NCI-H128 (cell line): ENCODE results near the gene CACNA1B.
"Not testable (repeated sequence)": the region's sequence is repeated elsewhere in the genome, so short reads cannot be mapped to it uniquely, and the experiment has no call there.

Experiments used
- DNase-seq: peaks from one replicate; lab custom pipeline; 2025; ENCODE audit not compliant: unreplicated experiment; lab: John Stamatoyannopoulos, UW

Gene CACNA1B

DNA sequence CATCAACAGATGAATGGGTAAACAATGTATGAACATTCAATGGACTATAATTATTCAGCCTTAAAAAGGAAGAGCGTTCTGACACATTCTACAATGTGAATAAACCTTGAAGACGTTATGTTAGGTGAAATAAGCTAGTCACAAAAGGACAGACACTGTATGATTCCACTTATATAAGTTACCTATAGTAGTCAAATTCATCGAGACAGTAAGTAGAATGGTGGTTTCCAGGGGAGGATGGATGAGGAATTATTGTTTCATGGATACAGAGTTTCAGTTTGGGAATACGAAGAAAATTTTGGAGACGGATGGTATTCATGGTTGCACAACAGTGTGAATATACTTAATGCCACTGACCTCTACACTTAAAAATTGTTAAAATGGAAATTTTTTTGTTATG, 216.4 kb downstream of the CACNA1B start:
- no peak for DNase-seq

DNA sequence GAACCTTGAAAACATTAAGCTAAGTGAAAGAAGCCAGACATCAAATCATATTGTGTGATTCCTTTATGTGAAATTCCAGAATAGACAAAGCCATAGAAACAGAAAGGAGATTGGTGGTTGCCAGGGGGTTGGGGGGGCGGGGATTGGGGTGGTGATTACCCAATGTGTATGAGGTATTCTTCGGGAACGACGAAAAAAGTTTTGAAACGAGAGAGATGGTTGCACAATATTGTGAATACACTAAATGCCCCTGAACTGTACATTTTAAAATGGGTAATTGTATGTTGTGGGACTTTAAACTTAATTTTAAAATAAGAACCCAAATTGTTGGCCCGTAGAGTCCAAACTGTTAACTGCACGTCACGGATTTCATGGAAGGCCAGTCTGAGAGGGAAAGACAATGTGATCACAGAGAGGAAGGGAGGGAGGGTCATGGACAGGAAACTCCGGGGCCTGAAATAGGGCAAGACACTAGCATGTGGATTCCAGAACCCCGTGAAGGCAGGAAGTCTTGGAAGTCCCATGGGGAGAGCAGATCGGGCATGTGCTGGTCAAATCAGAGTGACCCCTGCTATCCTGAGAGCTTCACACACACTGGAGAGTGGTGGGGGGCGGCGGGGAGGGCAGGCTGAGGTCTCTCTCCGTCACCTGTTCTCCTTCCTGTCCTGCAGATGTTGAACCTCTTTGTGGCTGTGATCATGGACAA, 218.4 kb downstream of the CACNA1B start:
- no peak for DNase-seq

DNA sequence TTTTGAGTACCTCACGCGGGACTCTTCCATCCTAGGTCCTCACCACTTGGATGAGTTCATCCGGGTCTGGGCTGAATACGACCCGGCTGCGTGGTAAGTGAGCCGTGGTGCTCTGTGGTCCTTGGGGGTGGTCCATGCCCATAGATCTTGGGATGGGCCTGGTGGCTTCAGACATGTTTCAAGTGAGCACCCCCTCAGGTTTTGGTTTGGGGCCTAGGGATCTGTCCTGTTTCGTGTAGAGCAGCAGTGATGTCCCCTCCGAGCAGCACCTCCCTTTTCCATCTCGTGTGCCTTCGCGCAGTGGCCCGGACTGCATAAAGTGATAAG, 218.9 kb downstream of the CACNA1B start:
- DNase-seq = no peak

DNA sequence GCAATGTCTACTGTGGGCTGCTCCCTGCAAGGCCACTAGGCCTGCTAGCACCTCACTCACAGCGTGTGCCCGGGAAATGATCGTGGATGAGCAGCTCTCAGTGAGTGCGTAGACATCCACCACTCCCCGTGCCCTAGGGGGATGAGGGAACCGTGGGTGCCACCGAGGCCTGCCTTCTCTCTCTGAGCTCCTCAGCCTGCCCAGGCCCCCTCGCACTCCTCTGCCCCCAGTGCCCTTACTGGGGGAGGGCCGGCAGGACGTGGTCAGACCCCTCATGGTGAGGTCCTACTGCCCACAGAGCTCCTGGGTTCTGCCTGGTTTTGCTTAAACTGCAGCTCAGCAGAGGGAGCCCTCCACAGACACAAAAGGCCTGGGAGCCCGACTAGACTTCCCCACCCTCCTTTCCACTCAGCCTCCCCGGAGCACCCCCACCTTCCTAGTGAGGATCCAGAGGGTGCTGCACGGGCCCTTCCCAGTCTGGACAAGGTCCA, 220.0 kb downstream of the CACNA1B start:
- DNase-seq = no peak

DNA sequence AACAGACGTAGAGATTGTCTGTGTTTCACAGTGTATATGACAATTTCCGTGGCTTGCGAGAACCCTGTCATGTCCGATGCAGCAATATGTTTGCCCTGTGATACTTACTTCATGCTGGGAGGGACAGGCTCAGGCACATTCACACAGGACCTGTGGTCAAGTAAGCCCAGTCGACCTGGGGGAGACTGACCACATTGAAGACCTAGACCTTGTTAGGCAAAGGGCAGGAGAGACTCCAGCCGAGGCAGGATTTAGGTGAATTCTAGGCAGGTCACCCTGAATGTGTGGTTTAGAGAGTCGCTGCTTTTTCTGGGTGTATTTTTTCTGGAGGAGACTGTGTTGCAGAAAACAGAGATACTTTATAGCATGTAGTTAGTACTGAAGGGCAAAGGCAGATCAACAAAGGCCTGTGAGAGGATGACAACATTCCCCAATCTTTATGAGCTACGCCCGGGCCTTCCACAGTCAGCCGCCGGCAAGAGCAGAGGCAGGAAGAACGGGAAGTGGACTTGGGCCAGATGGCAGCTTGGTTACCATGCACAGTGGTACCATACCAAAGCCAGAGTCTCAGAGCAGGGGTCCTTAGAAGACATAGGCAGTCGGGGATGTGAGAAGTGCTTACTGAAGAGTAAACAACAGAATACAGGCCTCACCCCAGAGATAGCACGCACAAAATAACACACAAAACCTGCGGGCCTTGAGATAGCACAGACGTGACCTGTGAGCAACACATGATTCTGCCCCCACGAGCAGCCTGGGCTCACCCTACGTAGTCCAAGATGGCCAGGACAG, 220.7 kb downstream of the CACNA1B start:
- DNase-seq = no peak

DNA sequence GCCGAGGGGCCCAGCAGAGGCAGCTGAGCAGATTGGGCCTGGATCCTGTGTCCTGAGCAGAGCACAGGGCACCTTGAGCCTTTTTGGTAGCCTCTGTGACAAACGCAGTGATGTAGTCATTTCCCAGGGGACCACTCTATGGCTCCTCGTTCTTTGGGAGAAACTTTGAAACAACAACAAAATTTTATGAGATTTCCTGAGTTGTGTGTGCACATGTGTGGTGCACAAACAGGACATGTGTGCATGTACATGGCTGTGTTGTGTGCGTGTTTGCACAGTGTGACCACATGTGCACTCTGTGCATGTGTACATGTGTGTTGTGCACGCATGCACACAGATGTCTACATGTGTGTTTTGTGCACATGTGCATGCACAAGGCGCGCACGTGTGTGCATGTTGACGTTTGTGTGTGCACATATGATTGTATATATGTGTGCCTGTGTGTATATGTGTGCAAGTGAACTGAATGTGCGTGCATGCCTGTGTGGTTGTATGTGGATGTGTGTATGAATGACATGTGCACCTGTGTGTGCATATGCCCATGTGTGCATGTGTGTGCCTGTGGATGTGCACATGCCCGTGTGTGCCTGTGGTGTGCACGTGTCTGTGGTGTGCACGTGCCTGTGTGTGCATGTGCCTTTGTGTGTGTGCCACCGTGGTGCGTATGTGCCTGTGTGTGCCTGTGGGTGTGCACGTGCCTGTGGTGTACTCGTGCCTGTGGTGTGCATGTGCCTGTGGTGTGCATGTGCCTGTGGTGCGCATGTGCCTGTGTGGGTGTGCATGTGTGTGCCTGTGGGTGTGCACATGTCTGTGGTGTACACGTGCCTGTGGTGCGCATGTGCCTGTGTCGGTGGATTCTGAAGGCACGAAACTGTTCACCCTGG, 221.6 kb downstream of the CACNA1B start:
- no peak for DNase-seq

DNA sequence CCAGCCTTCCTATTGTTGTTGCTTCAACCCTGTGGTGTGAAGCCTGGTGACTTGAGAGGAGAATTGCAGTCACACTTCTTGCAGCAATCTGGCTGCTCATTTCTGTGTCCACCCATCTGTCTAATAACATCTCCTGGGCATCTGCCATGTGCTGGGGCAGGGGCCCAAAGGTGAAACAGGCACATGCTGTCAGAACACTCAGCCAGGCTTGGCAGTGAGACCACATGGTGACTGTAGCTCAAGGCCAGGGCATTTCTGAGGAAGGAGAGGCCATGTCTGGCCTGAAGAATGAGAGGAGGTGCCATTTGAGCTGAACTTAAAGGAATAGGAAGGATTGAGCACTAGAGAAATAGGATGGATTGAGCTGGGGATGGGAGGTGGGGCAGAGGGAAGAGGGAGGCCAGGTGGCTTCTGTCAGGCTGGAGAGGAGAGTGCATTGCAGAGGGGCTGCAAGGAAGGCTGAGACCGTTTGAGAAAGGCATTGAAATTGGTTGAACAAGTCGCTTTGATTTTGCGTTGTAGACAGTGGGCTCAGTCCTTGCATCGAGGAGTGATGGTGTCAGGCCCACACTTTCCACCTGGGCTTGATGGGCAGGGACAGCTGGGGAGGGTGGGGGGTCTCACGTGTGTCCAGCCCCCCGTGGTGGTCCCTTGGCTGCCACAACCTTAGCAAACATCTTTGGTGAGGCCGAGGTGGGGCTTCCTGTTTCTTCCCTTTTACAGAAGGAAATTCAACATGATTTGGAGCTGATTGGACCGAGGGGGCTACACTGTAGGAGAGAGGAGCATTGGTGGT, 222.4 kb downstream of the CACNA1B start:
- DNase-seq = no peak

DNA sequence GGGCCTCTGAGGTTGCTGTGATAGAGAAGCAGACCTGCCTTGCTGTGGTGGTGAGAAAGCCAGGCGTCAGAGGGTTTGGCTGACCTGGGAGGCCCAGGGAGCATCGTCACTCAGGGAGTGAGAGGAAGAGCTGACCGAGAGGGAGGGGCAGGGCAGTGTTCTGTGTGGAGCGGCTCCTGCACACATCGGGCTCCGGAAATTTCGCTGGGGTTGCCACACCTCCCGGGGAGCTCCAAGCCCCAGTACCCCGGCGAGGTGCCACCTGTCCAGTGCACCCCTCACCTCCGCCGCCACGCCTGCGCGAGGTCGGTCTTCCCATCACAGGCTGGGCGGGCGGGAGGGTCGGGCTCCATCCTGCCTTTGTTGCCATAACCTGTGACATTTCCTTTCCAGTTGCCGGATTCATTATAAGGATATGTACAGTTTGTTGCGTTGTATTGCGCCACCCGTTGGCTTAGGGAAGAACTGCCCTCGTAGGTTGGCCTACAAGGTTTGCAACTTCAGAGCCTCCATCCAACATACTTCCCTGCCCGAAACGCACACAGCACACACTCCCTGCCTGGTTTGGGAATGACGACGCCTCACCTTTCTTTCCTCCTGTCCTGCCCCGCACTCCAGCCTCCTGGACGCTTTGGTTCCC, 223.2 kb downstream of the CACNA1B start:
- DNase-seq = no peak

DNA sequence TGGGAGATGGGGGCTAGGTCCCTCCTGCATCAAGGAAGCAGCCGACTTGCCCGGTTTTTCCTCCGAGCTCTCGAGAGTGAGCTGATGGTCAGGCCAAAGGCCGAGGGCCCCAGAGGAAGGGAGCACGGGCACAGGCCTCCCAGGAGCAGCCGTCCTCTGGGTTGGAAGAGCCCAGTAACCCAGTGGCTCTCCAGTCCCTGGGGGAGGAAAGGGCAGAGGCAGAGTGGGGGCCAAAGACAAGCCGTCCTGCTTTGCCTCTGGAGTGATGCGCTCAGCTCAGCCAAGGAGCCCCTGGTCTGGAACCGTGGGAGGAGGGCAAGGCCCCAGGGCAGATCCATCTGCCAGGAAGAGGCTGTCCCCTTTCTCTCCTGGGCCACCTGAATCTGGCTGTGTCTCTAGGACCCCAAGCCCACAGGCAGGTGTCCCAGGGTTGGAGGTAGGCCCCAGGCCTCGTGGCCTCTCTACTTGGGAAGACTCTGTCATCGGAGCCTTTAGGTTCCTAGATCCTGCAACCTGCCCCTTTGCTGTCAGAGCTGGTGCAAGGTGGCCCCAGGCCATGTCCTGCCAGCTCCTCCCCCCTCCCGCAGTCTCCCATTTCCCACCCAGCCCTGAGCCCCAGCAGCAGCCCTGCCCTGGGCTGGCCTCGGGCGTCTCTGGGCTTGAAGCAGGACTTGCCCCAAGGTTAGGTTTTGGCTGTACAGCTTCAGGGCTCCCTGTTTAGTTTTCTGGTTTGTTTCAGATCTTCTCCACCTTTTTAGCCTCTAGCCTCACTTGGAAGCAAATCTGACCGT, 224.1 kb downstream of the CACNA1B start:
- no peak for DNase-seq

DNA sequence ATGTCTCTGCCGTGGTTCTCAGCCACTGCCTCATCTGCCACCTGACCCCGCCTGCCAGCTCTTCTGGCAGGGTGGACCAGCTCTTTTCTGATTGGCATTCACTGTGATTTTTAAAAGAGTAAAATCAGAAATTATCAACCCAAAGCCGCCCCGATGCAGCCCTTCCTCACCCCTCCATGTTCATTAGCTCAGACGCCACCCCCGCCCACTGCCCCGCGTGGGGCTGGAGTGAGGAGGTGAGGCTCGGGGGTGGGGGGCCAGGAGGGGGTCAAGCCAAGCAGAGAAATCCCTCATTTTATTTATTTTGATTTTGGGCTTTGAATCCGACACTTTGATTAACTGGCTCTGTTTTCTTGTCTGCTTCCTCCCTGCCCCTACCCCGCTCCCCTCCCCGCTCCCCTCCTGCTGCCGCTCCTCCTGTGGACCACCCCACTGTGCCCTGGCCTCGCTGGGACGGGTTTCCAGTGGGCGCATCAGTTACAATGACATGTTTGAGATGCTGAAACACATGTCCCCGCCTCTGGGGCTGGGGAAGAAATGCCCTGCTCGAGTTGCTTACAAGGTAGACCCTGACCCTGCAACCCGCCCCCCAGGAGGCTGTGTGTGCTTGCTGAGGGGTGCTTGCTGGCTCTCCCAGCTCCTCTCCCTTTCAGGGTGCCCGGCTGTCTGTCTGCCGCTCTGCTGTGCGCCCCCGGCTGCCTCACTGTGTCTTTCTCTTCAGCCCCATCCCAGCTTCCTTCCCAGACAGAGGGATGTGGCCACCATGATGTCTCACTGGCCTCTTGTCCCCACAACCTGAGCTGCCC, 224.9 kb downstream of the CACNA1B start:
- DNase-seq = no peak

DNA sequence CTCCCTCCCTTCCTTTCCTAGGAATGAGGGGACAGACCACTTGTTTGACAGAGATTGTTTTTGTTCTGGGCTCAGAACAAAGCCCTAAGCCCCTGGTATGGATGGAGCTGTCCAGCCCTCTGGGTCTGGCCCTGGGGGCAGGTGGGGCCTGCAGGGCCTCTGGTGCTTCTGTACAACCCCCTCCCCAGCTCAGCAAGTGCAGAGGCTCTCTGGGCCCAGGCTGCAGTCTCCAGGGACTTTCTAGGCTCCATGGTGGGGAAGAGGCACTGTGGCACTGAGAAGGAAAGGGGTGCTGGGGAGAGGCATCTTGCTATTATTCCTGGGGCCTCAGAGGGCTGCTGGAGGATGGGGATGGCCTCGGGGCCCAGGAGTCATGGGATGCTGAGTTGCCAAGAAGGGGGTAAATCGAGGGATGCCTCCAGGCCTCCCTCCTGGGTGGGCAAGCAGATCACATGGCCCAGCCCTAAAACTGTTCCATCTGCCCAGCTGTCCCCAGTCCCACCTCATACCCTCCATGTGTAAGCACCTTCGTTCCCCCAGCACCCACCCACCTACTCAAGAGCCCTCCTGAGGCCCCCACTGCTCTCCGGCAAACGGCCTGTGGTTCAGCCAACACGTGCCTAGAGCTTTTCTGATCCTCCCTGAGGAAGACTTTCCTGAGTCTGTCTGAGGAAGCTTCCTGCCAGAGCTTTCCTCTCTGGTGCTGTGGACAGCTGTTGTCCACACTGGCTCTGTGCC, 225.7 kb downstream of the CACNA1B start:
- no peak for DNase-seq

DNA sequence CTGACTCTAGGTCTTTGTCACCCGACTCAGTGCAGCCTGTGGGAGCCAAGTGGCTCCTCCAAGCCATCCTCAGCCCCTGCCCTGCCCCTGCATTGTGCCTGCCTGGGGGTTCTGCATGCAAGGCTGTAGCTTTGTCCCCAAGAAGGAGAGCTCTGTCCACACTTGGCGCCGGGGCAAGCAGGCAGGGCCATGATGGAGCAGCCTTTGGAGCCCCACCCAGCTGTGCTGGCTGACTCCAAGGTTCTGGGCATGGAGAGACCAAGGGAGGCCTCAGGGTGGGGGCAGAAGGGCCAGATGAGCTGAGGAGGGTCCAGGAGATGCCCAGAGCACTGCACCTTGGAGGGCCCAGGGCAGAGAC, 226.2 kb downstream of the CACNA1B start:
- no peak for DNase-seq

DNA sequence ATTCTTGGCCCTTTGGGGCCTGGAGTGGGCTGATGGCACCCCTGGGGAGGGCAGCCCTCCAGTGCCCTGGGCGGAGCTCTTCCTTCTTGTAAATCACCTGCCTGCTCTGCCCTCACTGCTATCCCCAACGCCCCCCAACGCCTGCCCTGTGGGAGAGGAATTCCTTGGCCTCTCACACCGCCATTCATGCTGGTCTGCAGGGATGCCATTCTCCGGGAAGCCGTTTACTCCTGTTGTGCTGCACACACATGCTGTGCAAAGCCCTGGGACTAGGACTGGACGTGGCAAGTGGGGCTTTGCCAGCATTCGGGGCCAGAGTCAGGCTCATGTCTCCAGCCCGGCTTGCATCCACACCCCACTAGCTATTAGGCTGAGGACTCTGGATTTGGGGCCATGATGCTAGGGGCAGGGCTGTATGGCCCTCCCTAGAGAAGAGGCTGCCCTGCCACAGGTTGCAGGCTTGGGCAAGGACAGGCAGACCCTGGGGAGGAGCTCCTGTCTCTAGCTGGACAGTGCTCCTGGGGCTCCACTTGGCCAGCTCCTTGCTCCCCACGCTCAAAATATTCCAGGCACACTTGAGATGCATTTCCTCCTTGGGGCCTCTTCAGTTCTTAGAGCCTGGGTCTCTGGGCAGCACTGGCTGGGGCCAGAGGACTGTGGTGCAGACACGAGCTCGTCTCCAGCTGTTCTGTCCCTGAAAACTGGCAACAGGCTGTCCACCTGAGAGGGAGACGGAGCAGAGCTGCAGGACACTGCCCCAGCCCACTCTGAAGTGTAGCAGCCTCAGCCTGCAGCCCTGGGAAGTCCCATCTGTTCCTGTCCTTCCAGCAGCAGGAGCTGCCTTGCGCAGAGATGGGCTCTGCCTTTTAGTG, 226.9 kb downstream of the CACNA1B start:
- DNase-seq = no peak

DNA sequence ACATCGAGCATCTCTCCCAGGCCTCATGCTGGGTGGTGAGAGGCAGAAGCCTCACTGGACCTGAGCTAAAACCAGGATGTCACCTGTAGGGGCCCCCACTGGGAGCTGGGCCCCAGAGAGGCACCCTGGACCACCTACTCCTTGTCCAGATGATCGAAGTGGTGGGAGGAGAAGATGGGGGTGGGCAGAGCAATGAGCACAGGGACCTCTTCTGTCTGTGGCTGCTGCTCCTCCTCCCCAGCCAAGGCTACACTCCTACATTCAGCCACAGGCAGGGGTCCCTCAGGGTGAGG, 227.5 kb downstream of the CACNA1B start:
- no peak for DNase-seq

DNA sequence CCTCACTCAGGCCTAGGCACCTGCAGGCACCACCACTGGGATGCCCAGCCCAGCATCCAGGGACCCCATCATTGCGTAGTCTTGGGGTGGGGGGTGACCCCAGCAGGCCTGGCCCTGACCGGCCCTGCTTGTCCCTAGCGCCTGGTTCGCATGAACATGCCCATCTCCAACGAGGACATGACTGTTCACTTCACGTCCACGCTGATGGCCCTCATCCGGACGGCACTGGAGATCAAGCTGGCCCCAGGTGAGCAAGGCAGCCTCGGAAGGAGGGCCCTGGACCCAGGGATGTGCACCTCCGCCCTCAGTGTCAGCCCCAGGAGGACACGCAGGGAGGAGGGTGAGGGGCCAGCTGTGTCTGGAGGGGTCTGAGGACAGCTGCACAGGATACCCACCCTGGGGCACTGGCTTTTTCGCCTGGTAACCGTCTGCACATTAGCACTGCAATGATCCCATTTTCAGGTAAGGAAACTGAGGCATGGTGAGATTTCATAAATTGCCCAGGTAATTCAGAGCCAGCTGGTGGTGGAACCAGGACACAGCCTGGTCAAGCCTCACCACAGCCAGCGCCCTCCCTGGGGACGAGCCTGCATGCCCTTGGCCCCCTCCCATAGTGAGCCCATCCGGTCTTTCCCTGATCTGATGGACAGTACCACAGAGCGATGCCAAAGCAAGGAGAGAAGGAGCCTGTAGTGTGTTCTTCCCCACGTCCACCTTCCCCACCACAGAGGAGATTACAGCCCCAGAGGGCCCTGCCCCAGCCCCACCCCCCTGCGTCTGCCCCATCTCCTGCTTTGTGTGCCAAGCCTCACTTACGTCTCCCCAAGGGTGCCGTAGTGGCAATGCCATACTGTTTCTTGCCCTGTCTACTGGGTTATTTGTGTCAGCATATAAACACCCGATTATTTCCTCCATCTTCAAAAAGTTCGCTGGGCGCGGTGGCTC, 228.3 kb downstream of the CACNA1B start:
- DNase-seq = no peak

DNA sequence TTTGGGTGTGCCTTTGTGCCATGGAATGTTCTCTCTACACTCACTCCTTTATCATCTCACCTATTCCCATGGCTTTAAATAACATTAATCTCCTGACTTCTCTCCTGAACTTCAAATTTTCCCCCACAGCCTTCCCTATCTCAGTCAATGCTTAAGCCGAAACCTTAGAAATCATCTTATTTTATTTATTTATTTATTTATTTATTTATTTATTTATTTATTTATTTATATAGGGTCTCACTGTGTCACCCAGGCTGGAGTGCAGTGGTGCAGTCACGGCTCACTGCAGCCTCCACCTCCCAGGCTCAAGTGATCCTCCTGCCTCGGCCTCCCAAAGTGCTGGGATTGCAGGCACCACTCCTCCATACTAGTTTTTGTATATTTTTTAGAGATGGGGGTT, 229.5 kb downstream of the CACNA1B start:
- DNase-seq = not testable (repeated sequence)
